ENCODE results near the gene CHAMP1.

Gene CHAMP1

DNA sequence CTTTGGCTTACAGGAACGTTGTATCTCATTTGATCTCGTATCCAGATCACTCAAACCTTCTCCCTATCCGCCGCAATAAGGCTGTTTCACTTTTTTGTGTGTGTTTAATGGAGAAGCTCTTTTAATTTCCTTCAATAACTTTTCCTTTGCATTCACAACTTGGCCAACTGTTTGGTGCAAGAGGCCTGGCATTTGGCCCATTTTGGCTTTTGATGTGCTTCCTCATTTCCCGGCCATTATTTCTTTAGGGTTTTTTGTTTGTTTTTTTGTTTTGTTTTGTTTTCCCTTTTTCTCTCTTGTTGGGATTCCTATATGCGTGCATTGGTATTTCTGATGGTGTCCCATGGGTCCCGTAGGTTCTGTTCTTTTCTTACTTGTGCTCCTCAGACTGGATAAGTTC lies 39.0 kb upstream of the CHAMP1 start:
- TF ChIP-seq, protein P1, sequence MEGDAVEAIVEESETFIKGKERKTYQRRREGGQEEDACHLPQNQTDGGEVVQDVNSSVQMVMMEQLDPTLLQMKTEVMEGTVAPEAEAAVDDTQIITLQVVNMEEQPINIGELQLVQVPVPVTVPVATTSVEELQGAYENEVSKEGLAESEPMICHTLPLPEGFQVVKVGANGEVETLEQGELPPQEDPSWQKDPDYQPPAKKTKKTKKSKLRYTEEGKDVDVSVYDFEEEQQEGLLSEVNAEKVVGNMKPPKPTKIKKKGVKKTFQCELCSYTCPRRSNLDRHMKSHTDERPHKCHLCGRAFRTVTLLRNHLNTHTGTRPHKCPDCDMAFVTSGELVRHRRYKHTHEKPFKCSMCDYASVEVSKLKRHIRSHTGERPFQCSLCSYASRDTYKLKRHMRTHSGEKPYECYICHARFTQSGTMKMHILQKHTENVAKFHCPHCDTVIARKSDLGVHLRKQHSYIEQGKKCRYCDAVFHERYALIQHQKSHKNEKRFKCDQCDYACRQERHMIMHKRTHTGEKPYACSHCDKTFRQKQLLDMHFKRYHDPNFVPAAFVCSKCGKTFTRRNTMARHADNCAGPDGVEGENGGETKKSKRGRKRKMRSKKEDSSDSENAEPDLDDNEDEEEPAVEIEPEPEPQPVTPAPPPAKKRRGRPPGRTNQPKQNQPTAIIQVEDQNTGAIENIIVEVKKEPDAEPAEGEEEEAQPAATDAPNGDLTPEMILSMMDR (IDR thresholded peaks at IDR 0.05; ENCODE audit: low read depth, low read length, missing control alignments) = no peak
- no peak overlapping the region for H3K4me3 ChIP-seq (ENCODE audit: low read depth, low read length)
- no peak for DNase-seq (ENCODE audit: low read depth)

DNA sequence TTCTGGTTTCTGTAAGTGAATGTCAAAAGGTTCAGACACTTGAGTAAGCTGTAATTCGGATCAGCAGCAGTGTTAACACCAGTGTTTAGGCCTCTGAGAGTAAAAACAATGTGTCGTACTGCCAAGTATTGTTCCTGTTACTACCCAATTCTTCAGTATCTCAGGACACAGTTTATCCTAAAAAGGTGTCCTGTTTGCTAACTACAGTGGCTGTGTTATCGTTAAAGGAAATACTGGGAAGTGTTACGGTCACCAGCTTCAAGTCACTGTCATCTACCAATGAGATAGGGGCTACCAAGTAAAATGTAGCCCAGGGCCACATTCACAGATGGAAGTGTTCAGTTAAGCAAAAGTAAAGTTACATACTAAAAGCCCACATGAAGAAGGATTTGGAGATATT lies 35.2 kb upstream of the CHAMP1 start:
- TF ChIP-seq, protein P1 (IDR thresholded peaks at IDR 0.05; ENCODE audit: low read depth, low read length, missing control alignments) = no peak
- no peak for DNase-seq (ENCODE audit: low read depth)
- no peak overlapping the region for H3K4me3 ChIP-seq (ENCODE audit: low read depth, low read length)

DNA sequence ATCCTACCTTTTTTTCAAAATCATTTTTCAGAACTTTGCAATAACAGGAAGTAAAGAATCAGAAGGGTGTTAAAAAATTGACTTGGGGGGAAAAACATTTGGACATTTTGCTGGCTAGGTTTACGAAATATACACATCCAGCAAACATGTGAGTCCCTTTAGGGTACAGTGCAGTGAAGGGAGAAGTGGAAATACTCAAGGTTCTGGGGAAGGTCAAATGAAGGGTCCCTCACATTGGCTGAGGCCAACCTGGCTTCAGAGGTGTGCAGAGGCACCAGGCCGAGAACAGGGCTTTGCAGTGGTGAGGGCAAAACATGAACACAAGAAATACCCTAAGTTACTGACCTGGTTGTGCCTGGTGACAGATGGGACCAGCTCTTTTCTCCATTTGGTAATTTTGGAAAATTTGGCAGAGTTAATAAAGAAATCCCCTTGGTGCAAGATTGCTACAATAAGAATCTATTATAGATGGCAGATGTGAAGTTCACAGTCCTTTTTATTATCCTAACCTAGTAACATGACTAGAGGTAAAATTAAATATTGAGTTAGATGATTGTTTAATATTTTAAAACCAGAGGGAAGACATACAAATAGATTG lies 34.4 kb upstream of the CHAMP1 start:
- no peak overlapping the region for H3K4me3 ChIP-seq (ENCODE audit: low read depth, low read length)
- TF ChIP-seq, protein P1 (IDR thresholded peaks at IDR 0.05; ENCODE audit: low read depth, low read length, missing control alignments) = no peak
- no peak for DNase-seq (ENCODE audit: low read depth)

DNA sequence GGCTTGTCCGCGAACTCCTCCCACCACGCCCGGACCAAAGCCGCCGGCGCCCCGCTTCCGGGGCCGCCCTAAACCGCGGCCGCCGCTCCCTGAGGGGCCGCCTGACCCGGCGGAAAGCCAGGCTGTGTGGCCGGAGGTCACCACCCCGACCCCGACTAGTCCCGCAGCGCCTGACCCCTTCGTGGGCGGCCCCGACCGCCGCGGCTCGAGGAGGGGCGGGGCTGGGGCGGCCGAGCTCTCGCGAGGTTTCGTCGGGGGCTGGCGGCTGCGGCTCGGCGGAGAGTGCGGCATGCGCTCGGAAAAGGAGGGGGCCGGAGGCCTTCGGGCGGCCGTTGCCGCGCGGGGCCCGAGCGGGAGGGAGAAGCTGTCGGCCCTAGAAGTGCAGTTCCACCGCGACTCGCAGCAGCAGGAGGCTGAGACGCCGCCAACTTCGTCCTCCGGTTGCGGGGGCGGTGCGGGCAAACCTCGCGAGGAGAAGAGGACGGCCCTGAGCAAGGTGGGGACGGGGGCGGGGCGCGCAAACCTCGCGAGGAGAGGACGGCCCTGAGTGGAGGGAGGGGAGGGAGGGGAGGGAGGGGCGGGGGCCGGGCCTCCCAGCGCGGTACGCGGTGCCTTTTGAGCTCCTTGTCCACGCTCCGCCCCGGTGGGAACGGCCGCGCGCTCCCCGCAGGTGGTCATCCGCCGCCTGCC lies 32.8 kb upstream of the CHAMP1 start, which contains the start of gene UPF3A:
Gene UPF3A, plus strand, starts transcription at position 251 of the 690 bp plus-strand sequence. Its CDS starts 39 bp downstream, at position 290.
- peak; percentile 68 for DNase-seq (ENCODE audit: low read depth)
- TF ChIP-seq, protein P1 (IDR thresholded peaks at IDR 0.05; ENCODE audit: low read depth, low read length, missing control alignments) = no peak
- H3K4me3 ChIP-seq (ENCODE audit: low read depth, low read length) = peak within 1 kb of the TSS; percentile 94

DNA sequence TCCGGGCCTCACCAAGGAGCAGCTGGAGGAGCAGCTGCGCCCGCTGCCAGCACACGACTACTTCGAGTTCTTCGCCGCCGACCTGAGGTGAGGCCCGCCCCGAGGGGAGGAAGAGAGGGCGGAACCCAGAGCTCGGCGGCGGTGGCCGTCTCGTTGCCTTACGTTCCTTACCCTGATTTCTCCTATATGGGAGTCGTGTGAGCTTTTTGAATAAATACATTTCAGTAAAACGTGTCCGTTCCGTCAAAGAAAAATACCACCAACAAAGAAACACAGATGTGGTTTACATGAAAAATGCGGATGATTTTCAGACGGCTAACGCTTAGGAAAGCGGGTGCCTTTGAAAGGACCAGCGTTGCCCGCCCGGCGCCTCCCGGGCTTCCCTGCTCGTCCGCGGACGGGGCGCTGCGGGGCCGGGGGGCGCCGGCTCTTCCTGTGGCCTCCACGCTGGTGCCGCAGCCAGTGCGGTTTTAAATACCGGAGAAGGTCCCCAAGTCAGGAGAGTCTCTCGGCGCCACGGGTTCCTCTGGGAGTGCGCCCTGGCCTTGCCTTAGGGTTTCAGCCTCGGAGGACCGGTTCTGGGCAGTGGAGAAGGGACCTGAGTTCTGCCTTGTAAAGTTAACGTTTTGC lies 32.1 kb upstream of the CHAMP1 start:
- peak; percentile 34 for DNase-seq (ENCODE audit: low read depth)
- TF ChIP-seq, protein P1 (IDR thresholded peaks at IDR 0.05; ENCODE audit: low read depth, low read length, missing control alignments) = no peak
- H3K4me3 ChIP-seq (ENCODE audit: low read depth, low read length) = peak overlapping the region; percentile 94

DNA sequence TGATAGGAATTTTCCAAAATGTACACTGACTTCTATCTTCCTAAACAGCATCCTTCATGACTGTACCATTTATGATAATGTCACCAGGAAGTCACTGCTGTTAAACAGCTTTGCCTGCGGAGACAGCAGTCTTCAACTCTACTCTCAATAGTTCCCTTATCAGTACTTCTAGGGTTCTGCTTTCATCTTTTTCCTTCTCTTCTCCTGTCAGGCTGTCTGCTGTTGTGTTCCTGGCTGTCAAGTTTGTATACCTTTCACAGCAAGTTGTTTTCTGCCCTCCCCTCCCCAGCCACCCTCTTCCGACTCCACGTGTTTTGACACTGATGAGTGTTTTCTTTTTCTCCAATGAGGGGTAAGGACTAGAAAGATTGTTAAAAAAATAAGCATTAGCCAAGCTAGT lies 30.7 kb upstream of the CHAMP1 start:
- TF ChIP-seq, protein P1 (IDR thresholded peaks at IDR 0.05; ENCODE audit: low read depth, low read length, missing control alignments) = no peak
- DNase-seq (ENCODE audit: low read depth) = no peak
- H3K4me3 ChIP-seq (ENCODE audit: low read depth, low read length) = no peak overlapping the region; the same call in 1 of the 2 replicates
